Measurements from ENCODE around the gene IRGQ.
"Not testable (repeated sequence)": the region's sequence is repeated elsewhere in the genome, so short reads cannot be mapped to it uniquely, and the experiment has no call there.

The IRGQ gene, protein sequence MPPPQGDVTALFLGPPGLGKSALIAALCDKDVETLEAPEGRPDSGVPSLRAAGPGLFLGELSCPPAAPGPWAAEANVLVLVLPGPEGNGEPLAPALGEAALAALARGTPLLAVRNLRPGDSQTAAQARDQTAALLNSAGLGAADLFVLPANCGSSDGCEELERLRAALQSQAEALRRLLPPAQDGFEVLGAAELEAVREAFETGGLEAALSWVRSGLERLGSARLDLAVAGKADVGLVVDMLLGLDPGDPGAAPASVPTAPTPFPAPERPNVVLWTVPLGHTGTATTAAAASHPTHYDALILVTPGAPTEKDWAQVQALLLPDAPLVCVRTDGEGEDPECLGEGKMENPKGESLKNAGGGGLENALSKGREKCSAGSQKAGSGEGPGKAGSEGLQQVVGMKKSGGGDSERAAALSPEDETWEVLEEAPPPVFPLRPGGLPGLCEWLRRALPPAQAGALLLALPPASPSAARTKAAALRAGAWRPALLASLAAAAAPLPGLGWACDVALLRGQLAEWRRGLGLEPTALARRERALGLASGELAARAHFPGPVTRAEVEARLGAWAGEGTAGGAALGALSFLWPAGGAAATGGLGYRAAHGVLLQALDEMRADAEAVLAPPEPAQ

DNA sequence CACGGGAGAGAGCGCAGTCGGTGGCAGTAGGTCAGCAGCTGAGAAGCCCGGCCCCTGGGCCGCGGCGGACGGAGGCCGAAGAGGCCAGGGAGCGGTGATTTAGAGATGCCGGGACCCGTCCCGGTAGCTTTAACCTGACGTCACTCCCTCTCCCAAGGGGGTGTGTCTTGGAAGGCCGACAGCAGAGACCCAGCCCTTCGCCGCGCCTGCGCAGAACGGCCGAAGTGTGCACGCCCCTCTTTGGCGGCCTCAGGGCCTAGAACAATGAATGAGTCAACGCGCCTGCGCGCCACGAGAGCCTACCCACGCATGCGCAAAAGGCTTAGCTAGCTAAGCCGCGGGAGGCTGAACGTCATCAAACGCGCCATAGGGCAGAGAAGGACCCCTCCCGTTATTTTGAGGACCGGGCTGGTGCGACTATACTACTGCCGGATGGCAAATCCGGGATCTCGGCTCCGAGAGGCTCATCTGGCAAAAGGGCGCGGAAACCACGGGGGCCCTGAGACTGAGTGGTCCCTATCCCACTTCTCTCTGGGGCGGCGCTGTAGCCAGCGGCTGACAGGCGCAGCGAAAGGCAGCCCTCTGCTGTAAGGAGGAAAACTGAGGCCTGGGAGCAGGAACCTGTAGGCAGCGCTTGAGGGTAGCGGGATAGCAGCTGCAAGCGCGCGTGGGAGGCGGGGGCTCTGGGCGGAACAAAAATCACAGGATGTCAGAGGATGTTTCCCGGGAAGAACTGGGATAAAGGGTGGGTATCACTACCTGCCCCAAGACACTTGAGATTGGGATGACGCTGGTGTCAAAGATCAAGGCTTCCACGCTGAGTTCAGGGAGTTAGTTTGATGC, at the start of gene IRGQ, which contains the start of gene ZNF576:
Gene IRGQ (minus strand): TSS at position 136 of the 843 bp plus-strand sequence. CDS start 796 bp downstream, outside the sequence.
Gene ZNF576 (plus strand): TSS at position 597 of the 843 bp plus-strand sequence. CDS start 514 bp downstream, outside the sequence.
- peak; percentile 98 for DNase-seq

- no peak for DNase-seq
Measured at GRCh38 chr19:43644181-43644580, 48.2 kb upstream of the IRGQ start.

GRCh38 chr19:43643326-43643725, 47.4 kb upstream of the IRGQ start:
- no peak for DNase-seq

- DNase-seq, result no peak
Measured at GRCh38 chr19:43642531-43642930, 46.6 kb upstream of the IRGQ start.

DNA sequence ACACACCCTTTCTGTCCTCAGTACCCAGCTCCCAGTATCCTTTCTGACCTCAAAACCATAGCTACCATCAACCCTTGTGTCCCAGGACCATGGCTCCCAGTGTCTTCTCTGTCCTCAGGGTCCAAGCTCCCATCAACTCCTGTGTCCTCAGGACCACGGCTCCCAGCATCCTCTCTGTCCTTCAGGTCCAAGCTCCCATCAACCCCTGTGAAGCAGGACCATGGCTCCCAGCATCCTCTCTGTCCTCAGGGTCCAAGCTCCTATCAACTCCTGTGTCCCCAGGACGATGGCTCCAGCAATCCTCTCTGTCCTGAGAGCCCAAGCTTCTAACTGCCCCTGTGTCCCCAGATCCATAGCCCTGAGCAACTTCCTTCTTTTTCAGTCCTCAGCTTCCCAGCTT, 45.4 kb upstream of the IRGQ start:
- no peak for DNase-seq

- no peak for DNase-seq
Measured at GRCh38 chr19:43640424-43640757, 44.5 kb upstream of the IRGQ start.

- DNase-seq, result no peak
Measured at GRCh38 chr19:43639519-43640423, 43.8 kb upstream of the IRGQ start, which contains the start of gene CADM4. Gene CADM4 (minus strand): TSS chr19:43639850. CDS start chr19:43639790, 60 bp downstream.

DNA sequence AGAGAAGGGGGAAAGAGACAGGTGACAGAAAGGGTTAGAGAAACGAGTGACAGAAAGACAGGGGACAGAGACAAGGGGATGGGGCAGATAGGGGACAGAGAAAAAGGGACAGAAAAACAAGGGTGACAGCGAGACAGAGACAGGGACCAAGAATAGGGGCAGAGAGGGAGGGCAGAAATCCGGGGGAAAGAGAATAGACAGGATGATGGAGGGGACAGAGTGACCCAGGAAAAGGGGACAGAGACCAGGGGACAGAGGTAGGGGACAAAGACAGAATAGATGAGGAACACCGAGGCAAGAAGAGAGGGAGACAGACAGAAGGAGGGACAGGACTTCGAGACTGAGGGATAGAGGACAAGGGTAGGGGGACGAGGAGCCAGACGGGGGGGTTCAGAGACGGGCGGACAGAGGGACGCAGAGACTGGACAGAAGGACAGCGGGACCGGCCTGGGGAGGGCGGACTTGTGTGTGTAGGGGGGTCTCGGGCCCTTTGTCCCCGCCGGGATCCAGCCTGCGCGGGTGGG, 43.1 kb upstream of the IRGQ start:
- no peak for DNase-seq

GRCh38 chr19:43638214-43638994, 42.5 kb upstream of the IRGQ start:
- DNase-seq, result no peak

- no peak for DNase-seq
Measured at GRCh38 chr19:43636121-43636683, 40.3 kb upstream of the IRGQ start.

DNA sequence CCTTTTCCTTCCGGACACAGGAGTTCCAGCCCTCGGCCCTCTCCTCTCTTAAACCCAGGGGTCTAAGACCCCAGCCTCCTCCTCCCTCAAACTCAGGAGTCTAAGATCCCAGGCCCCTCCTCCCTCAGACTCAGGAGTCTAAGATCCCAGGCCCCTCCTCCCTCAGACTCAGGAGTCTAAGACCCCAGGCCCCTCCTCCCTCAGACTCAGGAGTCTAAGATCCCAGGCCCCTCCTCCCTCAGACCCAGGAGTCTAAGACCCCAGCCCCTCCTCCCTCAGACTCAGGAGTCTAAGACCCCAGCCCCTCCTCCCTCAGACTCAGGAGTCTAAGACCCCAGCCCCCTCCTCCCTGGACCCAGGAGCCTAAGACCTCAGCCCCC, 39.6 kb upstream of the IRGQ start:
- not testable (repeated sequence) for DNase-seq

DNA sequence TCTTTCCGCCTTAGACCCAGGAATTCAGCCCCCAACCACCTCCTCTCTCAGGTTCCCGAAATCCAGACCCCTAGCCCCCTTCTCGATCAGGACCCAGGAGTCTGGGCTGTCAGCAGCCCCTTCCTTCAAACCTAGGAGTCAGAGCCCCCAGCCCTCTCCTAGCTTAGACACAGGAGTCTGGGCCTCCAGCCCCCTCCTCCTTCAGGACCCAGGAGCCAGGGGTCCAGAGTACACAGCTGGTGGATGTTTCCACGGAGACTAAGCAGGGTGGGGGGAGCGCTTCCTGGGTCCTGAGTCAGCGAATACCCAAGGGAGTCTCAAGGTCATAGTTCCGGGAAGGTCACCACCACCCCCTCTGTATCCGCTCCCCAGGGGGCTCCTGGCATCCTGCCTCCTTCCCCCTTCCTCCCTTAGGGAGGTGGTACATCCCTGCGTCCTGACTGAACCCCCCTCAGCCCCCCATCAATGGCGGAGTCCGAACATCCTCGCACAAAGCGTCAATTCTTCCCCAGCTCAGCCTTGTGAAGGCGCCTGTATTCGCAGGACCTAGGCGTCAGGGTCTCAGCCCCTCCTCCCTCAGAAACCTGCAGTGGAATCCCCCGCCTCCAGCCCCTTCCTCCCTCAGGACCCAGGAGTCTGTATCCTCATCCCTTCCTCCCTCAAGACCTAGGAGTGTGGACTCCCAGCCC, 39.1 kb upstream of the IRGQ start:
- no peak for DNase-seq

DNA sequence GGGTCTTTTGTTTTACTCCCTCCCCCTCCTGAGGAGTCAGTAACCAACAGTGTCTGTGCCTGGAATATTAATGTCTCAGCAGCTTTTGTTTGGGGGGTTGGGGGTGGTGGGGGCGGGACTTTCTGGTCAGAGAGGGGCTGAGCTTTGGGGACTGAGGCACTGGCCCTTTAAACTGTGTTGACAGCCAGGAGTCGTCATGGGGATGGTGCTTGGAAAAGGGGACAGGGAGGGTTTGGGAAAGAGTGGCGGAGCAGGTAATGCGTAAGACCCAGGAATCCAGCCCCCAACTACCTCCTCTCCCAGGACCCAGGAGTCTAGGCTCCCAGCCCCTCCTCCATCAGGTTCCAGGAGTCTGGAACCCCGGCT, 38.6 kb upstream of the IRGQ start:
- no peak for DNase-seq

GRCh38 chr19:43634068-43634467, 38.1 kb upstream of the IRGQ start:
- no peak for DNase-seq

DNA sequence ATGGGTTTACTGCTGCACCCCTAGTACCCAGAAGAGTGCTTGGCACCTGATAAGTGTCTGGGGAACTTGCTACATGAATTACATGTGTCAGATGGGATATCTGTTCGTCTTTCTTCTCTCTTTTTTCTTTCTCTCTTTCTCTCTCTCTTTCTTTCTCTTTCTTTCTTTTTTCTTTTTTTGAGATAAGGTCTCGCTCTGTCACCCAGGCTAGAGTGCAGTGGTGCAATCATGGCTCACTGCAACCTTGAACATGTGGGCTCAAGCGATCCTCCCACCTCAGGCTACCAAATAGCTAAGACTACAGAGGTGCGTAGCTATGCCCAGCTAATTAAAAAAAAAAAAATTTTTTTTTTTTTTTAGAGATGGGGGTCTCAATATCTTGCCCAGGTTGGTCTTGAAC, 37.6 kb upstream of the IRGQ start:
- no peak for DNase-seq

DNA sequence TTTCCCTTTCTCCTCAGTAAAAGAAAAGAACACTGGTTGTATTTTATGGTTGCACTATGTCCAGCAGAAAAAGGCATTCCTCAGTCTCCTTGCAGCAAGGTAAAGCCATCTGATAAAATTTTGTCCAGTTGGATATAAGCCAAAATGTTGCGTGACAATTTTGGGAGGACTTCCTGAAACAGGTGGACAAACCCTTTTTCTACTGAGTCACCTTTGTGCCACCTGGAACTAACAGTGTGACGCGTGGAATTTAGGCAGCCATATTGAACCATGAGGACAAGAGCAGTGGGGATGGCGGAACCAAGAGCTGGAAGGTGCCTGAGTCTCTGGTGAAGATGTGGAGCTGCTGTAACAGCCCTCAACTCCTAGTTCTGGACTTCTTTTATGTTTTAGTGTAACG, 35.6 kb upstream of the IRGQ start:
- DNase-seq, result no peak

GRCh38 chr19:43628646-43629326, 32.9 kb upstream of the IRGQ start:
- no peak for DNase-seq

DNA sequence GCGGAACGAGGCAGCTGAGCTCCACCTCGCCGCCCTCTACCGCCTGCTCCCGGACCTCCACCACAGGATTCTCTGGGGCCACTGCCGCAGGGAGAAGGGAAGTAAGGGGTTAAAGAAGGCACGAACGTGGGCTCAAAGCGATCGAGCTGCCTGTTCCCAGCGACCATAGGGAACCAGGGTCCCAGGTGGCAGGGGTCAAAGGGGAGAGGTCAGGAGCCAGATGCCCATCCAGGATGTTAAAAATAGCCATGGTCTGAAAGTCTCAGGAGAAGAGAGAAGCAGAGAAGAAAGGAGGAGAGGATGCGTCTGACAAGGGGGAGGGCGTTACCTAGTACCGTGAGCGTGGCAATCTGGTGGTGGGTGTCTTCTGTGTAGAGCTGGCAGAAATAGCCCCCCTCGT, 30.9 kb upstream of the IRGQ start:
- no peak for DNase-seq

DNA sequence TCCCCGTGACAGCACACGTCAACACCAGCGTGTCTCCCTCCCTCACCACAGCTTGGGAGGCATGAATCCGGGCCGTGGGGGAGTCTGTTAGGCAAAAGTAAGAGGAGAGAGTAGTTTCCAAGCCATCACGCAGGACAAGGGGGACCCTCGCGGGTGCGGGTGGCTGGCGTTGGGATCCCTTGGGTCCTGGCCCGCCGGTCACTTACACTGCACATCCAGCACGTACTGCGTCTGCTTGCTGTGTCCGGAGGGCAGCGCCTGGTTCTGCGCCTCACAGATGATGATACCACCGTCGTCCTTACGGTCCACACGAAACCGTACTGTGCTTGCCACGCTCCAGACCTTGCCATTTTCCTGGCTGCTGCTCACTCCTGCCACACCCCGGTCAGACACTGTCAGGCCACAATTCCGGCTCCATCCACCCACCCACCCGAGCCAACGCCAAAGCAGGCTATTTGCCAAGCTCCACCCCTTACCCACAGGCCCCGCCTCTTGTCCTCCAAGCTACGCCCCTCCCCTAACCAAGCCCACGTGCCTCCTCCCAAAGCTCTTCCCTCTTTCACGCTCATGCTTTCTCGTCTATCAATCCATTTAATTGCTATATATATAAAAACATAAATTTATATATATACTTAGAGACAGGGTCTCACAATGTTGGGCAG, 30.1 kb upstream of the IRGQ start:
- no peak for DNase-seq
